ENCODE measurements around the gene UMPS.

UMPS gene

GRCh38 chr3:124763644-124764358 lies 33.5 kb downstream of the UMPS start:
- DNase-seq (ENCODE audit: low read depth) = no peak

DNA sequence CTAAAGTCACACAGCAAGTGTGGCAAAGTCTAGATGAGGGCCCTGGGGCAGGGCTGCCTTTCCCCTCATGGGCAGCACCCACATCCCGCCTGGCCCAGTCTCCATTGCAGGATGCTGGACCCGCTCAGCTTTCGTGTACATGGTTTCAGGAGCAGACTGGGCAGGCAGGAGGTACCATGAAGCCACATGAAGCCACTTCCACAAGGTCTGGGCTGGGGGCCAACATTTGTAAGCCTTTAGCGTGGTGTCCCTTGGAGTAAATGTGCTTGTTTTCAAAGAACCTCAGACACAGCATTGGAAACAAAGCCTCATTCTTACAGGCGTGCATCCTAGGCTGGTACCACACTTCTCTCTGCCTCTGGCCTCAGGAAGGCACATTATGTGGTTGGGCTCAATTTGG lies 34.5 kb downstream of the UMPS start:
- no peak for DNase-seq (ENCODE audit: low read depth)

- DNase-seq (ENCODE audit: low read depth) = no peak
Observed at GRCh38 chr3:124765197-124765840, 35.1 kb downstream of the UMPS start.

GRCh38 chr3:124766113-124767095 lies 36.2 kb downstream of the UMPS start:
- no peak for DNase-seq (ENCODE audit: low read depth)

DNA sequence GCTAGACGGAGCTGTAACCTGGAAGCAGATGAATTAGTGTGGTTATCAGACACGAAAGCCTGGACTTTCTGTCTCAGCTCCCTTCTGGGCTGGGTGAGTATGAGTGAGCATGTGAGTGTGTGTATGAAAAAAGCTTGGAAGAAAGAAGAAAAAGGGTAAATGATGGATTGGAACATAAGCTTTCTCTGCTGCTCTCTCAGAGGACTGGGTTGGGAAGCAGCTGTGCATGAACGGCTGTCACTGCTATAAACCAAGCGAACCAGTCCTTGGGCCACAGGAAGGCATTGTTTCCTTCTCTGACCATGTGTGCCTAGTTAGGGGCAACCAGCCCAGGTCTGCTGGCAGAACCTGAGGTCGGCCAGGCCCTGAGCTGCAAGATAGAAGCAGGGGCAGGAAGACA lies 37.0 kb downstream of the UMPS start:
- no peak for DNase-seq (ENCODE audit: low read depth)

- DNase-seq (ENCODE audit: low read depth) = no peak
Observed at GRCh38 chr3:124767691-124768090, 37.4 kb downstream of the UMPS start.

- no peak for DNase-seq (ENCODE audit: low read depth)
Observed at GRCh38 chr3:124768812-124769211, 38.6 kb downstream of the UMPS start.

DNA sequence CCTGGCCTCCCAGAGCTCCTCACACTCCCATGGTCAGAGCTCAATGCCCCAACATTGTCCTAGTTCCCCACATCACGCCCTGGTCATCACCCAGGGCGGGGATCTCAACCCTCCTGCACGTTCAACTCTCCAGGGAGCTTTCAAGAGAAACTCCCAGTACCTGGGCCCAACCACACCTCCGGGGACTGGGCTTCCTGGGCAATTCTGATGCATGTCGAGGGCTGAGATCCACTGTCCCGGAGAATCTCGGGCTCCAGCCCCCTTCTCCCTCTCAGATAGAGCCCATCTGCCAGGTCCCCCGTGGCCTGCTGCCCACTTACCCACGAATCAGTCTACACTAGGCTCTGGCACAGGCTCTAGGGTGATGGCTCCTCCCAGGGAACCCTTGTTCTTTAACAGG lies 39.2 kb downstream of the UMPS start:
- no peak for DNase-seq (ENCODE audit: low read depth)

- no peak for DNase-seq (ENCODE audit: low read depth)
Observed at GRCh38 chr3:124770336-124771082, 40.3 kb downstream of the UMPS start.

DNA sequence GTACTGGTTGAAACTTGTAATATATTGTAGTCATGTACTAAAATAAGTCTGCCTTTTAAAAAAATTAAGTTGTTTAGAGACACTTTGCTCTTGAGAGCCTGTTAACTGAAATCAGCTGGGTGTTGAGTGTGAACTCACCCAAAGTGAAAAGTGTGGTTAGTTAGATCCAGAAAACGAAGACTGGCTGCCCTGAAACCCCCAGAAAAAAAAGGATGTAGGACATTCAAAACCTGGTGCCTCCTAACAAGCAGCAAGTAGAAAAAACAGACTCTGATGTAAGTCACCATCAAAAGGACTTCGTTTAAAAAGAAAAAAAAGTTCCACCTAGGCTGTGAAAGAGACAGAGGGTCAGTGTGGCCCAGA lies 40.8 kb downstream of the UMPS start:
- DNase-seq (ENCODE audit: low read depth) = no peak

GRCh38 chr3:124772081-124772831 lies 42.0 kb downstream of the UMPS start:
- no peak for DNase-seq (ENCODE audit: low read depth)

- no peak for DNase-seq (ENCODE audit: low read depth)
Observed at GRCh38 chr3:124773351-124774326, 43.4 kb downstream of the UMPS start.

DNA sequence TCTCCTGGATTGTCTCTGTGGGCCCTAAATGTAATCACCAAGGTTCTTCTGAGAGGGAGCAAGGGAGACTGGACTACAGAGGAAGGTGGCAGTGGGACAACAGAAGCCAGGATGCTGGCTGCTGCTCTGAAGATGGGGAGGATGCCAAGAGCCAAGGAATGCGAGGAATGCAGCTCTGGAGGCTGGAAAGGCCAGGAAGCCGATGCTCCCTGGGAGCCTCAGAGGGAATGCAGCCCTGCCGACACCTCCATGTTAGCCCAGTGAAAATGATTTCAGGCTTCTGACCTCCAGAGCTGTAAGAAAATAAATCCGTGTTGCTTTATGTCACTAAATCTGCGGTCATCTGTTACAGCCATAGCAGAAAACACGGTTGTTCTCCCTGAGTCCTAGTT lies 44.1 kb downstream of the UMPS start:
- DNase-seq (ENCODE audit: low read depth) = no peak

GRCh38 chr3:124774841-124775402 lies 44.7 kb downstream of the UMPS start:
- no peak for DNase-seq (ENCODE audit: low read depth)

DNA sequence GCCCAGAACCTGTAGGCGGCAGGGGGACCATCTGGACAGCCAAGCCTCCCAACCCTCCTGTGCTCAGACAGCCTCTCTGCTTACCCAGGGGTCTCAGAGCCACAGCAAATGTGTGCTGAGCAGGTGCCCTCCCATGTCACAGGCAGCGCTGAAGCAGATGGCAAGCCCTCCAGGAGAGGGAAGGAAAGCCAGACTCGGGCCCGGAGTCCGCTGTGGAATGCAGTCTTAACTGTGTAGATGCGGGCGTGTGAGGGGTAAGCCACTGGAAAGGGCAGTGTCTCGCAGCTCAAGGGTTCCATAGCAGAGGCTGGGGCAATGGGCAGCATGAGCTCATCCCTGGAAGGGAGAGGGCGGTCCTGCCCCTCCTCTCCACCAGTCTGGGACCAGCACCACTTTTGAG lies 45.6 kb downstream of the UMPS start:
- no peak for DNase-seq (ENCODE audit: low read depth)

- no peak for DNase-seq (ENCODE audit: low read depth)
Observed at GRCh38 chr3:124776856-124777255, 46.6 kb downstream of the UMPS start.

- DNase-seq (ENCODE audit: low read depth) = no peak
Observed at GRCh38 chr3:124777762-124778470, 47.7 kb downstream of the UMPS start.

- no peak for DNase-seq (ENCODE audit: low read depth)
Observed at GRCh38 chr3:124779116-124779515, 48.9 kb downstream of the UMPS start.

- no peak for DNase-seq (ENCODE audit: low read depth)
Observed at GRCh38 chr3:124779751-124780191, 49.5 kb downstream of the UMPS start.
